ENCODE results near the gene TYK2.

GRCh38 chr19:10422046-10422461, 41.7 kb upstream of the TYK2 start:
- TF ChIP-seq, protein P1, sequence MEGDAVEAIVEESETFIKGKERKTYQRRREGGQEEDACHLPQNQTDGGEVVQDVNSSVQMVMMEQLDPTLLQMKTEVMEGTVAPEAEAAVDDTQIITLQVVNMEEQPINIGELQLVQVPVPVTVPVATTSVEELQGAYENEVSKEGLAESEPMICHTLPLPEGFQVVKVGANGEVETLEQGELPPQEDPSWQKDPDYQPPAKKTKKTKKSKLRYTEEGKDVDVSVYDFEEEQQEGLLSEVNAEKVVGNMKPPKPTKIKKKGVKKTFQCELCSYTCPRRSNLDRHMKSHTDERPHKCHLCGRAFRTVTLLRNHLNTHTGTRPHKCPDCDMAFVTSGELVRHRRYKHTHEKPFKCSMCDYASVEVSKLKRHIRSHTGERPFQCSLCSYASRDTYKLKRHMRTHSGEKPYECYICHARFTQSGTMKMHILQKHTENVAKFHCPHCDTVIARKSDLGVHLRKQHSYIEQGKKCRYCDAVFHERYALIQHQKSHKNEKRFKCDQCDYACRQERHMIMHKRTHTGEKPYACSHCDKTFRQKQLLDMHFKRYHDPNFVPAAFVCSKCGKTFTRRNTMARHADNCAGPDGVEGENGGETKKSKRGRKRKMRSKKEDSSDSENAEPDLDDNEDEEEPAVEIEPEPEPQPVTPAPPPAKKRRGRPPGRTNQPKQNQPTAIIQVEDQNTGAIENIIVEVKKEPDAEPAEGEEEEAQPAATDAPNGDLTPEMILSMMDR (IDR thresholded peaks at IDR 0.05; ENCODE audit: low read depth, low read length): no peak
- TF ChIP-seq EZH2phosphoT487 (IDR thresholded peaks at IDR 0.05; ENCODE audit: low read depth): no peak
